ENCODE results near the gene ASXL1. TPM values are rescaled to one million over a fixed set of nuclear protein-coding genes. Genes with fewer than 3 reads are reported as not detected.

Gene ASXL1
- total RNA-seq, 1 donor from 2014 or later = 36.3 TPM

DNA sequence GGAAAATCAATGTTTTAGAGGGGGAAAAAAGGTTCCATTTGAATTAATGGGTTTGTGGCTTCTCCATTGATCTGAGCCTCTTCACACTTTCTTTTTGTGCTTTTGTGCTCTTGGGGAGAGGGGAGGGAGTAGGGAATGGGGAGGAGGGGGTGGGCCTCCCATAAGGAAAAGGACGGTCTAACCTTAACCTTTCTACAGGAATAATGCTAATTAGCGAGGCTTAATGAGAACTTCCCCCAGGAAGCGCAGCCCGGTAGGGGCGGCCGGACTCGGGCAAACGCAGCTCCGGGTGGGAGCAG lies 124.0 kb downstream of the ASXL1 start:
- DNase-seq (ENCODE audit: low spot score) = no peak
- intact Hi-C loops (cut with DNase I) = loop anchor here (5.0 kb wide), 2 partner anchors 125 to 150 kb away; partner anchors contain the start of gene ASXL1

DNA sequence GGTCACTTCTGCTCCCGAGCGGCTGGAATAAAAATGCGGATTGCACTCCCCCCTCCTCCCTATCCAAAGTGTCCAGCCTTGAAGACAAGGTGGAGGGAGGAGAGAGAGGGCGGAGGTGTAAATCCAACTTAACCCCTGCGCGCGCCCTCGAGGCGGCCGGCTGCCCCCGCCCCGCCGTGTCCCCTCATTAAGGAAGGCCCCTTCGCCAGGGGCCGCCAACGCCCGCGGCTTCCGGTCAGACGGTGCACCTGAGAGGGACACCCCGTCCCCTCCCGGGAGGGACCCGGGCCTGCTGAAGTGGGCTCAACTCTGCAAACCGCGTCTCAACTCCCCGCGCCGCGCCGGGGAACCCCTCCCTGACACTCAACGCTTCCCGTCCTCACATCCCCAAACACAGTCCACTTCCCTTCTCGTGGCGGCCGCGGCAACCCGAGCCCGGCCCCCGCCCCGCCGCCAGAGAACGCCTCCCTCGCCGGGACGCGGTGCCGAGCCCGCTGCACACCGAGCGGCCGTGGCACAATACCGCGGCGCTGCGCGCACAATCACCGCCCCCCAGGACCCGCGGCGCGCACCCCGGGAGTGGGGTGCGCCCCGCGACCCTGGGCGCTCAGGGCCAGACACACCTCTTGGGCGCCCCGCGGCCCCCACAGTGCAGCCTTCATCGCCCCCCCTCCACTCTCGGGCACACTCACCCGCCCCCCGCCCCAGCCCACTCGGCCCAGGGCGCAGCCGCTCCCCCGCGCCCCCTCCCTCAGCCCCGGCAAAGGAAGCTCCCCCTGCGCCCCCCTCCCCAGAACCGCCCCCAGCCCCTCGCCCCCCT lies 124.5 kb downstream of the ASXL1 start:
- peak; percentile 87 for DNase-seq (ENCODE audit: low spot score)
- intact Hi-C loops (cut with DNase I) = loop anchor here (5.0 kb wide), 2 partner anchors 125 to 150 kb away; partner anchors contain the start of gene ASXL1

DNA sequence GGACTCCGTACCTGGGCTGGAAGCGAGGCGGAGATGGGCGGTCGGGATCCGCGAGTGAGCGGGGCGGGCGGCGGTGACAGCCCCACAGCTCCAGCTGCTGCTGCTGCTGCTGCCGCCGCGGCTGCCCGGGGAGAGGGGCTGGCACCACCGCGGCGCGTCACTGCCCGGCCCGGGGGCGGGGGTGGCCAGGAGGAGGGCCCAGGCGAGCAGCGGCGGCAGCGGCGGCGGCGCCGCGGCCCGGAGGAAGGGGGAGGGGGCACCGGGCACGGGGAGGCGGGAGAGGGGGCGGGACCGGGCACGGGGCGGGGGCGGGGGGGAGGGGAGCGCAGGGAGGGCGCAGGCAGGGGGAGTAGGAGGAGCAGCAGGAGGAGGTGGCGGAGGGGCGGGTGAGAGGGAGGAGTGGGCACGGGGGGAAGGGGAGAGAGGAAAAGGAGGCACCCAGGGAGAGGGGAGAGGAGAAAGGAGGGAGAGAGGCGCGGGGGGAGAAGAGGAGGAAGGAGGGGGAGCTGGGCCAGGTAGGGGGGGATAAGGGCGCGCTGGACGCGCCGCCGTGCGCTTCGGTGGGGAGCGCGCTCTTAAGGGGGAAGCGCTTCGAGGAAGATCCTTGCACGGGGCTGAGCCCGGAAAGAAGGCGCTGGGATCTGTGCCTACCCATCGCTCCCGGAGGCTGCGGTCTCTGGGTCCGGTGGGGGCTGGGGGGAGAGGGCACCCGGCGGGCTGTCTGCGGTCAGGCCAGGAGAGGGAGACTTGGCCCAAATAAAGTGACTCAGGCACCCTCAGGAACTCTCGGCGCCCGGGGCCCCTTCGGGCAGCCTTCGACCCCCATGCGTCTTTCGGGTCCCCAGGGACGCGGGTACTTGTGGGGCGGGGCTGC lies 125.5 kb downstream of the ASXL1 start:
- intact Hi-C loops (cut with DNase I) = loop anchor here (5.0 kb wide), 2 partner anchors 126 to 151 kb away; partner anchors contain the start of gene ASXL1
- peak; percentile 90 for DNase-seq (ENCODE audit: low spot score)

DNA sequence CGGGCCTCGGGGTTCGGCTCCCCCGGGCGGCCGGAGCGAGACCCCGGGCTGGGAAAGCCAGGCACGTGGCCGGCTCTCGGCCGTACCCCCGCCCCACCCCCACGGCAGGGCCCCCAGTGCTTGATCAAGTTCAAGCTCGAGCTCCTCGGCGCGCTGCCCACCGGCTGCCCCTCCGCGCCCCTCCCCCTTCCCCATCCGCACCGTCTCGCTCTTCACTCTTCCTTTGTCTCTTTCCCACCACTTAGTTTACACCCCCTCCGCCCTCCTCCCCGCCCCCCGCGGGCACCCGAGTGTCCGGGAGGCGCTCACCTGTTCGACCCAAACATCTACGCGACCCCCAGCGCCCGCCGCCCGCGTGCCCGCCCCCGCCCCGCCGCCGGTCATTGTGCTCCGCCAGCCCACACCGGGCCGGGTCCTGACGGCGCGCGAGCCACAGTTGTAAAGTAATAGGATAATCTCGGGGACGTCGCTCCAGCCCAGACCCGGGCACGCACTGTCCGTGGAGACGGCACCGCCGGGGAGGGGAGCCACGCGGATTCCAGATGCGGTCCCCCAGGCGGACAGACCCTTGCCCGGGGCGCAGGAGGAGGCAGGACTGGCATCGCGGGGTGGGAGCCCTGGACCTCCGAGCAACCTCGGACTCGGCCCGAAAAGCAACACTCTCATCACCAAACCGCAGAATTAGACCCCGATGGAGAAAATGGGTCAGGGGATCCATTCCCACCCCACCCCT lies 126.3 kb downstream of the ASXL1 start:
- intact Hi-C loops (cut with DNase I) = loop anchor here (5.0 kb wide), 2 partner anchors 127 to 152 kb away; partner anchors contain the start of gene ASXL1
- no peak for DNase-seq (ENCODE audit: low spot score)

DNA sequence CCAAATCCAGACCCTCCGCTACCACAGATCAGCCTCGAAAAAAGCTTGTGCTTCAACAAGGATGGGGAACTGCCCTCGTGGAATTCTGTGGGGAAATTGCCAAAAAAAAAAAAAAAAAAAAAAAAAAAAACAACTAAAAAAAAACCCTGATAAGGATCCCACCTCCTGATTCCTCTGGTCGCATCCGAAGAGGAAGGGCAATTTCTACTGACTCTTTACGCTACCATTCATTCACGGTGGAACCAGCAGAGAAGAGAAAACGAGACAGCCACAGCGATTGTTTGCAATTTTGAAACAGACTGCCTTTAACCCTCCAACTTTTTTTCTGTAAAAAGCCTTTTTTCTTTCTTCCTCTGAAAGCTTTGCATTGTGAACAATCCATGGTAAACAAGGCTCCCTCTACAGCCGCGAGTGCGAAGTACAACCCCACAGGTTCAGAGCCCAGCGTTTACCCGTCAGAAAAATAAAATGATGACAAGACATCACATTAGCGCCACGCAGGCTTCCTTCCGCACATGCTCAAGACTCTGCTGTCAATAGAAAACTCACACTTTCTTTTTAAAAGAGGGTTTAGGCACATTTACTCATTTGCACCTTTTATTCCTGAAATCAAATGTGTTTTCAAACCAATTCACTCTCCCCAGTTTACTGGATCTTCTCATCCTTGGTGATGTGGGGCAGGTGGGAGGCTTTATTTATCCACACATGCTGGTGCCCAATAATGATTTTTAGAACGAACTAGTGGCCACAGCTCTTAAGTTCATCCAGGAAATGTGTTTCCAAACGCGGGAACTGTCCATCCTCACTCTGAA lies 127.0 kb downstream of the ASXL1 start:
- no peak for DNase-seq (ENCODE audit: low spot score)
- intact Hi-C loops (cut with DNase I) = loop anchor here (5.0 kb wide), 3 partner anchors 128 to 203 kb away; partner anchors contain the start of gene ASXL1

DNA sequence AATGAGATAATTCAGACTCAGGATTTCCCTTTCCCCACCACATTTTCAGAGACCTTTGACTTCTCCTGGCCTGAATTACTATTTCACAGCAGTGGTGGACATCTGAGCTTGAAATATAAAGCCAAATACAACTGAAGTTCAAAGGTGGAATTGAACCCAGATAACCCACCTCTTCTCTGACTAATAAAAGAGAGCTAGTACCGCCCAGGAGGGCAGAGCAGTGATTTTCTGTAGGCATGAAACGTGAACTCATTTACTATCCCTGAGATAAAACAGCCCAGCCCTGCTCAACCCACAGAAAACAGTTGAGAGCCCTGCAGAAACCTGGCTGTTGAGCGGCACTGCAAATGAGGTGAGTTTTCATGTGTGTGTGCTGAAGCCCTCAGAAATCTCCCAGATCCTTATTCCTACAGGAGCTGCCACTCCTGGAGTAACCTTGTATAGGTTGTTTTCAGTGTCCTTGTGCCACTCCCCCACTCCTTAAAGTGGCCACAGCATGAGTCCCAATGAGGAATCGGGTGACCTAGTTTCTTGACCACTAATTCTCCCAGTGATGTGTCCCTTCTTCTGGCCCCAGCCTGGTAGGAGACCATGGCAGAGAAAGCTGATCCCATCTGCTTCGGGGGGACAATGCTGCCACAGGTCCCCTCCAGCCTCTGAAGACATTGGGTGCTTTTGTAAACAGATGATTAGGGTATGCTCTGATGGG lies 127.8 kb downstream of the ASXL1 start:
- intact Hi-C loops (cut with DNase I) = loop anchor here (5.0 kb wide), 1 partner anchor 204 kb away; no protein-coding TSS in a partner anchor
- no peak for DNase-seq (ENCODE audit: low spot score)

DNA sequence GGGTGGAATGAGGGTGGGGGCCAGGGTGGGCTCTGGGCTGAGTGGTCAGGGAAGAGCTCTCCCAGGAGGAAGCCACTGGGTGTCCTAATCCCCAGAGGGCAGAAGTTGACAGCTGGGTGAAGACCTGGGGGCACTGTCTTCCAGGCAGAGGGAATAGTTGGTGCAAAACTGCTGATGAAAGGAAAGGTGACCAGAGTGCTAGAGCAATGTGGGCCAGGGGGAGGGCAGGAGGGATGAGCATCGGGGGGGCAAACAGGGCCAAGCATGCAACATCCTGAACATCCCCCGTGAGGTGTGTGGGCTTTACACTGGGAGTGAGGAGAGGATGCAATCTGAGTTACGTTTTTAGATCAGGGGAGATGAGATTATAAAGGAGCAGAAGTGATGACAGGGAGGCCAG lies 129.2 kb downstream of the ASXL1 start:
- intact Hi-C loops (cut with DNase I) = loop anchor here (5.0 kb wide), 1 partner anchor 205 kb away; no protein-coding TSS in a partner anchor

DNA sequence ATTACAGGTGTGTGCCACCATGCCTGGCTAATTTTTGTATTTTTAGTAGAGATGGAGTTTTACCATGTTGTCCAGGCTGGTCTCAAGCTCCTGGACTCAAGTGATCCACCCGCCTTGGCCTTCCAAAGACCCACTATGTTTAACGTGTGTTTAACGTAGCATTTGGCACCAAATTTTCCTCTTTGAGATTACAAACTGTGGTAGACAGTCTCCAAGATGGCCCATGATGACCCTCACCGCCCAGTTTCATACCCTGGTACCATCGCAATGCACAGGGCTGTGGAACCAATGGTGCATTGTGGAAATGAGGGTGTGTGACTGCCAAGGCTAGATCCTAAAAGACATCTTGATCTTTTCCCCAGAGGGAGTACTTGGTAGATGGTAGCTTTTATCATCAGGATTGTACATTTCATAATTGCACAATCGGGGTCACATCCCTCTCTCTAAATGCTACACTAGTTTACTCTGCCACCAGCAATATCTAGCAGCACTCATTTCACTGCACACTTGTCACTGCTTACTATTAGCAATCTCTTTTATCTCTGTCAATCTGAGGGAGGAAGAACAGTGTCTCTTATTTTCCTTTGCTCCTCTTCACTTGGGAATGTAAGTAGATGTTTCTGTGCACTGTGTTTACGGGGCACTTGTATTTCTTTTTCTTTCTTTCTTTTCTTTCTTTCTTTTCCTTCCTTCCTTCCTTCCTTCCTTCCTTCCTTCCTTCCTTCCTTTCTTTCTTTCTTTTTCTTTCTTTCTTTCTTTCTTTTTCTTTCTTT lies 130.1 kb downstream of the ASXL1 start:
- DNase-seq (ENCODE audit: low spot score) = no peak
- intact Hi-C loops (cut with DNase I) = loop anchor here (5.0 kb wide), 1 partner anchor 206 kb away; no protein-coding TSS in a partner anchor

More for the DNA sequence above, 129.2 kb downstream of the ASXL1 start:
- no peak for DNase-seq (ENCODE audit: low spot score)

Other genes with a start within 250 kb of the ASXL1 start
- gene TM9SF4, start 248.6 kb upstream of the ASXL1 start, total RNA-seq = 31.6 TPM
- gene PLAGL2, start 150.6 kb upstream of the ASXL1 start, total RNA-seq = 8.5 TPM
- 22.6 TPM for gene POFUT1, start 150.5 kb upstream of the ASXL1 start, total RNA-seq
- gene KIF3B, start 80.7 kb upstream of the ASXL1 start, total RNA-seq = 17.3 TPM
- 10.4 TPM for gene NOL4L, start 227.0 kb downstream of the ASXL1 start, total RNA-seq

Data from cardiac septum (tissue), 1 donor.